HG02798 (cell line): Measurements from ENCODE around the gene MTRR.

Source experiments
- ATAC-seq: cut with Tn5 transposase; IDR thresholded peaks from one replicate; pipeline ENCODE4 v1.9.1; 2021; ENCODE audit warnings: mild to moderate bottlenecking; ENCODE audit not compliant: unreplicated experiment, poor library complexity

MTRR gene

GRCh38 chr5:7856855-7857254 lies 12.1 kb upstream of the MTRR start:
- ATAC-seq = no peak

- no peak for ATAC-seq
Observed at GRCh38 chr5:7857361-7857760, 11.6 kb upstream of the MTRR start.

- ATAC-seq = no peak
Observed at GRCh38 chr5:7857926-7858632, 10.9 kb upstream of the MTRR start.

DNA sequence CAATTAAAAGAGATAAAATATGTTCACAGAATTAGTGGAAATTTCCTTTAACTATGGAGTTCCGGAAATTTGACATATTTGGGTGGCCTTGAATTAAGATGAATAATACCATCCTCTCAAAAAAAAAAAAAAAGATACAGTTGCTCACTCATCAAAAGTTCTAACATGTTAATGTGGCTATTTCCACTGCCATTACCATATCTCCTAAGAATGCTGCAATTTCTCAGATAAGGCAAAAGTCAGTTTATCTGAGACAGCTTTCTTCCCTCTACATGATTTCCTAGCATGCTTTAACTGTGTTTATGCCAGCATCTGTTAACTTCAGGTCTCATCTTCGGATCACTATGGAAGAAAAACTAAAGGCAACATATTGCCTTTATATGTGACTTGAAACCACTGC lies 2.8 kb upstream of the MTRR start:
- ATAC-seq = no peak

GRCh38 chr5:7867260-7867659 lies 1.7 kb upstream of the MTRR start:
- no peak for ATAC-seq

DNA sequence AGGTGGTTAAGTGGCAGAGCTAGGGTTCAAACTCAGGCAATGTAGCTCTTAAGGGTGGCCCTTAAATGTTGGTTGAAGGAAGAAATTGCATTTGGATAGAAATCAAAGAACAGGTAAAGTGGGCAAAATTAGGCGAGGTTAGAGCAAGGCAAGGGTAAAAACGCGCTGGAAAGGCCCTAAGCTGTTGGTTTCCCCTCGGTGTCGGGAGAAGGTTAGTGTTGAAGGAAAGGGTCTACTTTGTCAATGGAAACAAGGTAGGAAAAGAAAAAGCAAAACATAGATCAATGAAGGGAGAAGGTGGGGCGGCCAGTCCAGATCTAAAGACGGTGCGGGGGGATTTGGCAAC lies 548 bp upstream of the MTRR start:
- ATAC-seq = no peak

- ATAC-seq = peak; percentile 29
Observed at GRCh38 chr5:7869474-7870136, 657 bp downstream of the MTRR start.

GRCh38 chr5:7871653-7872052 lies 2.7 kb downstream of the MTRR start:
- ATAC-seq = peak; percentile 26

DNA sequence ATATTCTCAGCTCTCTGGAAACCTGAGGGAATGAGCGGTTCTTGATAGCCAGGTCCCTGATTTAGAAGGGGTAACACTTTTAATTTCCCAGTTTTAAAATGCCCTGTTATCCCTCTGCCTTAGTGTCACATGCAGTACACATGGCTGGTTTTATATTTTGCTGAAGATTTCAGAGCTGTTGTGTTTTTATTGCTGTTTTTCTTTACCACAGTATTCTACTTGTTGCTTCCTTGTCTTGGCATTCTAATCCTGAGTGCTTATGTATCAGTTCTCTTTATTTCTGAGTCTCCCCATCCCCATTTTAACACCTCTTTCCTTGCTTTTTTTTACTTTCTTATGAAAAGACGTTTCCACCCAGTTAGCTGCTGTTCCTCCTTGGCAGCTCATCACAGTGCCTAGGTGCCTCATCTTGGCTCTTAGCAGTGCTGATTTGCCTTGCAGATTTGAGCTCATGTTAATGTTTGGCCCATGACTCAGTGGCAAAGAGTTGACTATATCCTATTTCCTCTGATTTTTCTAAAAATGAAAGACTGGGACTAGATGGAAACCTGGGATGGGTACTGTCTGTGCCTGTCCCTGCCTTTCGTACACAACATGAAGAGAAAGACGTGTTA lies 3.7 kb downstream of the MTRR start:
- ATAC-seq = no peak

DNA sequence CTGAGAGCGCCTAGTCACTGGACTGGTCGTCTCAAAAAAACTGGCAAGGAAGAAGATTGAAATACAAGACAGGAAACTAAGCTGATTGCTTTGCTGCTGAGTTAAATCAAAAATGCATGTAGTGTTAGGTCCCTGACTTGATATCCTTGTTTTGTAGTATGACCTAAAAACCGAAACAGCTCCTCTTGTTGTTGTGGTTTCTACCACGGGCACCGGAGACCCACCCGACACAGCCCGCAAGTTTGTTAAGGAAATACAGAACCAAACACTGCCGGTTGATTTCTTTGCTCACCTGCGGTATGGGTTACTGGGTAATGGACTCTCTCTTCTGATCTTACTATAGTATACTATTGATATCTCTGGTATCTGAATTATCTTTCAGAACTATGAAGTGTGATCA lies 4.3 kb downstream of the MTRR start:
- no peak for ATAC-seq

GRCh38 chr5:7874639-7875038 lies 5.7 kb downstream of the MTRR start:
- ATAC-seq = no peak

DNA sequence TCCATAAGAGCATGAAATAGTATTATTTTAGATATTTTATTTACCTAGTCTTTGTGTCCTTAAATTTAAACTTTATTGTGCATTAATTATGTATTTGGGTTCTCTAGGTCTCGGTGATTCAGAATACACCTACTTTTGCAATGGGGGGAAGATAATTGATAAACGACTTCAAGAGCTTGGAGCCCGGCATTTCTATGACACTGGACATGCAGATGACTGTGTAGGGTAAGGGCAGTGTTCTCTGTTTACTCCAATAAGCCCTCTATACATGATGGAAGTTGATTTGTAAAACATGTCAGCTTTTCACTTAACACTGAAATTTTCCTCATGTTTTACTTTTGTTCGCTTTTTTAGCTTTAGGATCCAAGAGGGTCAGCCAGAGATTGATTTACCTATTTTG lies 6.2 kb downstream of the MTRR start:
- no peak for ATAC-seq

GRCh38 chr5:7876867-7877266 lies 7.9 kb downstream of the MTRR start:
- ATAC-seq = peak; percentile 49

GRCh38 chr5:7877851-7878250 lies 8.9 kb downstream of the MTRR start:
- ATAC-seq = no peak

DNA sequence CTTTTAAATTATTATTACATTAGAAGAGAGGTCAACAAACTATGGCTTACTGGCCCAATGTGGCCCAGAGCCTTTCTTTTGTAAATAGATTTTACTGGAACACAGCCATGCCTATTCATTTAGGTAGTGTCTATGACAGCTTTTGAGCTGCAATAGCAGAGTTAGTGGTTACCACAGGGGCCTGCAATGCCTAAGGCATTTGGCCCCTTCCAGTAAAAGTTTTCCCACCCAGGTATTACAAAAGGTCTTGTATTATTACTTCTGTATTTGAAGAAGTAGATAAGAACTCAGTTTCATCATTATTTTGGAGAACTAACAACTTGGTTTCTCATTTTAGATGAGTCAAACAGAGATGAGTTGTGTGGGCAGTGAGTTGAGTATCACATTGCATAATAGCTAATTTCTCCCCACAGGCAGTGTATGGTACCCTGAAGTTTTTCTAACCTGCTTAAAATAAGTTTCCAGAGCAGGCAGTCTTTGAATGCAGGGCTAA lies 9.5 kb downstream of the MTRR start:
- ATAC-seq = peak; percentile 96

DNA sequence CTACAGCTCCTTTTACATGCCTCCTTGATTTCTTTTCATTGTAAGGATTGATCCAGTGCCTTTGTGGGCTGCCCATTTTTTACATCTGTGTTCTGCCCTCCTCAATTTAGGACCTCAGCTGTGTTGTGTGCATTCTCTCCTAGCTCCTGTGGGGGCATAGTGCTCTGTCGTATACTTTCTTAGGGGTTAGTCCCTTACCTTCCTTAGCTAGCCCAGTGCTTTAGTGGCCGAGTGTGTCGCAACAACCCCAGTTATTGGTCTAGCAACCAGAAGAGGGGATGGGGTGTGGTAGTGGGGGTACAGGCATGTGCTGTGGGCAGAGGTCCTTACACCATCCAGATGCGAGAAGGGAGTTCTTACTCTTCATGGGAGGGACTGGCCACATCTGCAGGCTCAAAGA lies 12.1 kb downstream of the MTRR start:
- no peak for ATAC-seq

GRCh38 chr5:7881816-7882215 lies 12.9 kb downstream of the MTRR start:
- ATAC-seq = no peak

DNA sequence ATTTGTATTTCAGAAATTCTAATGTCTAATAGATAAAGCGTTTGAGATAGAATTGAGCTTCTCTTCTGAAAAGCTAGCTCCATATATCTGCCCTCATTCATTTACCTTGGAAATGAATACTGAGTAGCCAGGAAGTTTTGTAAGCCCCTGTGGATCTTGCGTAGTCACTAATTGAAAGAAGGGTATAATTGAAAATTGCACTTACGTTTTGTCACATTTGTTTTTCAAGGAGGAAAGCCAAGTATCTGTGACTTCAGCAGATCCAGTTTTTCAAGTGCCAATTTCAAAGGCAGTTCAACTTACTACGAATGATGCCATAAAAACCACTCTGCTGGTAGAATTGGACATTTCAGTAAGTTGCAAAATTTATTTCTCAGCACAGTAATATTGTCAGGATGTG lies 14.0 kb downstream of the MTRR start:
- ATAC-seq = no peak

DNA sequence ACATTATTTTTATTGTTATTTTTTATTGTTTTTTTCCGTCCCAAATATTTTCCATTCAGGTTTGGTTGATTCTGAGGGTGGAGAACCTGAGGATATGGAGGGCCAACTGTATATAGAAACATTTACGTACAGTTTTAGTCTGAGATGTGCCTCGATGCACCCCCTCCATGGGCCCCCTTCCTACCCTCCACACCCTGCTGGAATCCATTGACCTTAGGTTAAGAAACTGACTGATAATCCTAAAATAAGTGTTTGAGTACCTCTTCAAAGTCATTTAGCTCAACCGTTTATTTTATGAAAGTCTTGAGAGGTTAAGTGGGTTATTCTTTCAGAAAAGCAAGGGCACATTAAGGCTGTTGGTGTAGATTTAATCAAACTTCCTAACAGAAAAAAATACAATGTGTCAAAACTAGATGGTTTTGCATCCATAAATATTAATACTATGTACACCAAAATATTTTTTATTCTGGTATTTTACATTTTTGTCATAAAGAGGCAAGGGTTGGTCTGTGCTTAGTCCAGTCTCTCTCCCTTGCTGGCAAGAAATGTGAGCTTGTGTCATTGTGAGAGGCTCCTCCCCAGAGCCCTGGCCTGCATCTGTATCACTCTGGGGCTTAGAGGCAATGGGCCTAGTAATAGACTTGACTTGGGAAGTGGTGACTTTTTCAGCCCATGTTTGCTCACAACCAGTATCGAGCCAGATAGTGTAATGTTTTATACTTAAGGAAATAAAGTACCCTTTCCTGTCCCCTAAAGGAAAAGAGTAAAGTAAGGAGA lies 15.7 kb downstream of the MTRR start:
- ATAC-seq = no peak

GRCh38 chr5:7886849-7887475 lies 18.0 kb downstream of the MTRR start:
- ATAC-seq = peak; percentile 49

GRCh38 chr5:7888901-7889300 lies 20.0 kb downstream of the MTRR start:
- ATAC-seq = no peak
